Mesendoderm (in vitro differentiated cells): ENCODE measurements around the gene RFC3.

Experiments used
- DNase-seq: peaks from one replicate; pipeline ENCODE4 v3.0.0; 2013
- H2AK5ac ChIP-seq: 2 replicates; pipeline ENCODE4 v1.6.1; 2013; ENCODE audit warnings: low read length, inconsistent platforms
- H2BK120ac ChIP-seq: 2 replicates; pipeline ENCODE4 v1.6.1; 2013; ENCODE audit warnings: low read depth, mild to moderate bottlenecking, low read length, moderate library complexity, mixed read lengths
- H2BK15ac ChIP-seq: replicated peaks from 2 replicates; pipeline ENCODE4 v1.6.1; 2013; ENCODE audit warnings: low read depth, mild to moderate bottlenecking, moderate library complexity
- H2BK5ac ChIP-seq: 2 replicates; pipeline ENCODE4 v1.6.1; 2013; ENCODE audit warnings: low read length, inconsistent platforms
- H3K18ac ChIP-seq: 2 replicates; pipeline ENCODE4 v1.6.1; 2013; ENCODE audit warnings: mild to moderate bottlenecking, low read length, mixed read lengths
- H3K23ac ChIP-seq: one replicate; pipeline ENCODE4 v1.6.1; 2013; ENCODE audit warnings: low read length
- H3K27ac ChIP-seq: 2 replicates; pipeline ENCODE4 v1.5.1; 2013; ENCODE audit warnings: low read depth, mild to moderate bottlenecking, inconsistent platforms, low read length, moderate library complexity
- H3K27me3 ChIP-seq: 2 replicates; pipeline ENCODE4 v1.6.1; 2013; ENCODE audit warnings: low read length, control low read depth, mild to moderate bottlenecking, inconsistent platforms; ENCODE audit not compliant: insufficient read depth, poor library complexity
- H3K36me3 ChIP-seq: 2 replicates; pipeline ENCODE4 v1.6.1; 2013; ENCODE audit warnings: low read length, inconsistent platforms; ENCODE audit not compliant: control insufficient read depth, insufficient read depth
- H3K4ac ChIP-seq: one replicate; pipeline ENCODE4 v1.6.1; 2013; ENCODE audit warnings: low read depth, mild to moderate bottlenecking, low read length, moderate library complexity
- H3K4me1 ChIP-seq: 2 replicates; pipeline ENCODE4 v1.6.1; 2013; ENCODE audit warnings: low read depth, low read length, inconsistent platforms; ENCODE audit not compliant: control insufficient read depth
- H3K4me2 ChIP-seq: 2 replicates; pipeline ENCODE4 v1.6.1; 2013; ENCODE audit warnings: low read length
- H3K4me3 ChIP-seq: 2 replicates; pipeline ENCODE4 v1.5.1; 2013; ENCODE audit warnings: mild to moderate bottlenecking, low read length
- H3K56ac ChIP-seq: one replicate; pipeline ENCODE4 v1.6.1; 2013; ENCODE audit warnings: low read length
- H3K79me1 ChIP-seq: 2 replicates; pipeline ENCODE4 v1.6.1; 2013; ENCODE audit warnings: low read length, inconsistent platforms
- H3K79me2 ChIP-seq: 2 replicates; pipeline ENCODE4 v1.6.1; 2013; ENCODE audit warnings: mild to moderate bottlenecking, low read length; ENCODE audit not compliant: control insufficient read depth, insufficient read depth
- H3K9ac ChIP-seq: 2 replicates; pipeline ENCODE4 v1.6.1; 2013; ENCODE audit warnings: low read length, inconsistent platforms
- H4K5ac ChIP-seq: one replicate; pipeline ENCODE4 v1.6.1; 2013; ENCODE audit warnings: low read length
- H4K8ac ChIP-seq: one replicate; pipeline ENCODE4 v1.6.1; 2013; ENCODE audit warnings: low read depth, mild to moderate bottlenecking, control low read depth, low read length, moderate library complexity
- WGBS: extraction: QIAGEN DNeasy Blood & Tissue Kit; methylation state at CpG from one replicate; pipeline ENCODE4 v1.1.7; 2013; ENCODE audit warnings: low lambda C conversion rate, missing lambda C conversion rate; ENCODE audit not compliant: insufficient coverage; ENCODE audit errors: extremely low coverage; 5-methylcytosine and 5-hydroxymethylcytosine counted together

The RFC3 gene

GRCh38 chr13:33862016-33862415, 44.1 kb downstream of the RFC3 start:
- Histone ChIP-seq H2BK120ac (no peak overlapping the region), H4K8ac (no peak overlapping the region), H3K4ac (no peak overlapping the region), H3K27me3 (no peaks in the 10 kb centered on the region), H3K79me1 (no peaks in the 10 kb centered on the region), H4K5ac (no peak overlapping the region), H2BK15ac (no peak overlapping the region), H3K4me3 (no peak overlapping the region), H3K4me2 (no peak overlapping the region), H3K4me1 (no peaks in the 10 kb centered on the region), H2BK5ac (no peak overlapping the region), H3K23ac (no peak overlapping the region), H3K27ac (no peak overlapping the region), H3K9ac (no peak overlapping the region), H3K56ac (no peak overlapping the region), H3K79me2 (no peaks in the 10 kb centered on the region), H3K18ac (no peak overlapping the region), H3K36me3 (no peaks in the 10 kb centered on the region), H2AK5ac (no peak overlapping the region)
- no CpG with 5 or more reads among the region's 5 CpGs for WGBS
- no peak for DNase-seq

DNA sequence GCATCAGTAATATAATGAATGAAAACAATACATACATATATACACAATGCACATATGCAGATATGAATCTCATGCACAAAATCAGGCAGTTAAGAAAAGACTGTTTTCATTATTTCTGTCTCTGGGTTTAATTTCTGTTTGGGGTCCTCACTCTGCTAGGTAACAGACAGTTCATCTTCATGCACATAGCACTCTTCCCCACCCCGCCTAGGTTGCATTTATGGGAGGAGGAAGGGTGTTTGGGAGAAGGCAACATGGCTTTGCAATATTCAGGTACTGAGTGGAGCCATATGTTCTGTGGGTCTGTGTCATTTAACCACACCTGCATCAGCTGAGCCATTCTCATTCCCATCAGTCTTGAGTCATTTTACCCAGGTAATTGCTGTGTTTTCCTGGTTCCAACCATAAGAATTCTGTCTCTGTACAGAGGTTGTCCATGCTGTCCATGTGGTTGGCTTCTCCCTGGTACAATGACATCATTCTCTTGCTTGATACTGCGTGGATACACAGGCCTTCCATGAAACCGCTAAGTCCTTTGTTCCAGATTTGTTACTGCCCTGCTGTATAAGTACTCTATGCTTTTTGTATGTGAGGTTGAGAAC, 45.3 kb downstream of the RFC3 start:
- no peak for DNase-seq
- no peak overlapping the region for H2BK5ac ChIP-seq
- no peak overlapping the region for H3K56ac ChIP-seq
- WGBS = no CpG with 5 or more reads among the region's 3 CpGs
- no peaks in the 10 kb centered on the region for H3K4me1 ChIP-seq
- H3K79me1 ChIP-seq = no peaks in the 10 kb centered on the region
- H3K4ac ChIP-seq = no peak overlapping the region
- no peak overlapping the region for H3K27ac ChIP-seq
- no peak overlapping the region for H3K4me2 ChIP-seq
- no peak overlapping the region for H3K18ac ChIP-seq
- H2AK5ac ChIP-seq = no peak overlapping the region
- H3K36me3 ChIP-seq = no peaks in the 10 kb centered on the region
- H3K4me3 ChIP-seq = no peak overlapping the region
- H2BK15ac ChIP-seq = no peak overlapping the region
- H4K5ac ChIP-seq = no peak overlapping the region
- no peaks in the 10 kb centered on the region for H3K79me2 ChIP-seq
- H2BK120ac ChIP-seq = no peak overlapping the region
- H3K27me3 ChIP-seq = no peaks in the 10 kb centered on the region
- H4K8ac ChIP-seq = no peak overlapping the region
- no peak overlapping the region for H3K23ac ChIP-seq
- no peak overlapping the region for H3K9ac ChIP-seq

DNA sequence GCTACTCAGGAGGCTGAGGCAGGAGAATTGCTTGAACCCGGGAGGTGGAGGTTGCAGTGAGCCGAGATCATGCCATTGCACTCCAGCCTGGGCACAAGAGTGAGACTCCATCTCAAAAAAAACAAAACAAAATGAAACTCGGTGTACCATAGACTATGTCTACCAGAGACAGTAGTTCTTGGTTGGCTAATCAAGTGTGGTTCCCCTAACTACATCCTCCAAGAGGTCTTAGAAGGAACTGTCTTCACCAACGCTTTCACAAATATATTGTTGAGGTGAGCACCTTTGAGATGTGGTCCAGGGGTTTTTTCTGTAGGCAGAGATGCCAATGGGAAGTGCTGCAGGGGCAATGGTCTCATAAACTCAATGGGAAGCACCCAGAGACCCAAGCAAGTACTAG, 48.0 kb downstream of the RFC3 start:
- Histone ChIP-seq H3K4me3 (no peak overlapping the region), H3K27me3 (no peaks in the 10 kb centered on the region), H3K4ac (no peak overlapping the region), H3K18ac (no peak overlapping the region), H3K23ac (no peak overlapping the region), H3K79me2 (no peaks in the 10 kb centered on the region), H2AK5ac (no peak overlapping the region), H2BK5ac (no peak overlapping the region), H3K79me1 (no peaks in the 10 kb centered on the region), H2BK120ac (no peak overlapping the region), H4K8ac (no peak overlapping the region), H2BK15ac (no peak overlapping the region), H3K27ac (no peak overlapping the region), H3K36me3 (no peaks in the 10 kb centered on the region), H3K4me2 (no peak overlapping the region), H3K4me1 (no peaks in the 10 kb centered on the region), H3K9ac (no peak overlapping the region), H3K56ac (no peak overlapping the region), H4K5ac (no peak overlapping the region)
- DNase-seq = no peak
- no CpG with 5 or more reads among the region's 4 CpGs for WGBS

DNA sequence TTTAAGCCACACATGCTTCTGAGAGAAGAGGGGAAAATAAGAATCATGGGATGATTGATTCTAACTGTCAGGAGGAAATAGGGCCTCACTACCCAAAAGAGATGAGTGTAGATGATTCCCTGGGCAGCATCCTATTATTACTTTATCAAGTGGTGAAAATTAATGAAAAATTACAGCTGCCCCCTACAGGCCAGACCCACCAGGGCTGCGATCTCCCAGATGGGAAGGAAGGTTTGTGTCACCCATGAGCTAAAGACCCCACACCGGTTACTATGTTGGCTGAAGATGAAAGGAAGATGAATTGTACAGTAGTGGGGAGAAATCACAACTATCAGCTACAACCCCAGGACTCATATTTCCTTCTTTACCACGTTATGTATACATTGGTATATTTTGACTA, 49.5 kb downstream of the RFC3 start:
- H2BK120ac ChIP-seq = no peak overlapping the region
- H2BK15ac ChIP-seq = no peak overlapping the region
- no peak overlapping the region for H4K5ac ChIP-seq
- H3K79me1 ChIP-seq = no peaks in the 10 kb centered on the region
- H4K8ac ChIP-seq = no peak overlapping the region
- WGBS = no CpG with 5 or more reads among the region's 3 CpGs
- DNase-seq = no peak
- H3K4me3 ChIP-seq = no peak overlapping the region
- no peak overlapping the region for H3K27ac ChIP-seq
- H3K4me2 ChIP-seq = no peak overlapping the region
- no peak overlapping the region for H3K4ac ChIP-seq
- no peaks in the 10 kb centered on the region for H3K27me3 ChIP-seq
- H3K56ac ChIP-seq = no peak overlapping the region
- no peaks in the 10 kb centered on the region for H3K36me3 ChIP-seq
- H3K9ac ChIP-seq = no peak overlapping the region
- no peak overlapping the region for H3K23ac ChIP-seq
- no peak overlapping the region for H2AK5ac ChIP-seq
- H3K79me2 ChIP-seq = no peaks in the 10 kb centered on the region
- H3K18ac ChIP-seq = no peak overlapping the region
- no peak overlapping the region for H2BK5ac ChIP-seq
- no peaks in the 10 kb centered on the region for H3K4me1 ChIP-seq

GRCh38 chr13:33868343-33868994, 50.5 kb downstream of the RFC3 start:
- H3K4me2 ChIP-seq = no peak overlapping the region
- no peaks in the 10 kb centered on the region for H3K79me2 ChIP-seq
- H3K27ac ChIP-seq = no peak overlapping the region
- no peak overlapping the region for H4K5ac ChIP-seq
- H2BK120ac ChIP-seq = no peak overlapping the region
- H2BK5ac ChIP-seq = no peak overlapping the region
- no peak overlapping the region for H3K18ac ChIP-seq
- DNase-seq = no peak
- H2BK15ac ChIP-seq = no peak overlapping the region
- H3K36me3 ChIP-seq = no peaks in the 10 kb centered on the region
- no peak overlapping the region for H3K23ac ChIP-seq
- H3K4me1 ChIP-seq = no peaks in the 10 kb centered on the region
- H3K4me3 ChIP-seq = no peak overlapping the region
- no CpG with 5 or more reads among the region's 3 CpGs for WGBS
- H3K9ac ChIP-seq = no peak overlapping the region
- H3K27me3 ChIP-seq = no peaks in the 10 kb centered on the region
- H2AK5ac ChIP-seq = no peak overlapping the region
- H3K56ac ChIP-seq = no peak overlapping the region
- no peak overlapping the region for H4K8ac ChIP-seq
- H3K79me1 ChIP-seq = no peaks in the 10 kb centered on the region
- H3K4ac ChIP-seq = no peak overlapping the region

DNA sequence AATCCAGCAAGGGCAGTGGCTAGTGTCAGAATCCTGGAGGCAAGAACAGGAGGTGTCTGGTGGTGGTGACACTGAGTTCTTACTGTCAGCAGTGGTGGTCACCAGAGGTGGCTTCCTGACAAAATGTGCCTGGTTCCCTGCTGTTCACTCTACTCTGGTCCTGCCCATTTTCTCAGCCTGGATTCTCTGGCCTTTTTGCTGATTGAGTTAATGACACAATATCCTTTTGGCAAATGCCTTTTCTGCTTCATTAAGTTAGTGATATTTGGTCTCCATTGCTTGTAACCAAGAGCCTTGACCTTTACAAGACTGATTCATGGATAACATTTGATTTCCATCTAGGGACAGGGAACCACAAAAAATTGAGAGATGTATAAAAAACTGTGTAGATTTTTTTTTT, 51.1 kb downstream of the RFC3 start:
- Histone ChIP-seq H2BK15ac (no peak overlapping the region), H2BK120ac (no peak overlapping the region), H4K8ac (no peak overlapping the region), H3K23ac (no peak overlapping the region), H3K4me2 (no peak overlapping the region), H3K18ac (no peak overlapping the region), H3K9ac (no peak overlapping the region), H3K27me3 (no peaks in the 10 kb centered on the region), H3K79me2 (no peaks in the 10 kb centered on the region), H2BK5ac (no peak overlapping the region), H4K5ac (no peak overlapping the region), H3K27ac (no peak overlapping the region), H2AK5ac (no peak overlapping the region), H3K56ac (no peak overlapping the region), H3K79me1 (no peaks in the 10 kb centered on the region), H3K4me3 (no peak overlapping the region), H3K4ac (no peak overlapping the region), H3K36me3 (no peaks in the 10 kb centered on the region), H3K4me1 (no peaks in the 10 kb centered on the region)
- peak; percentile 27 for DNase-seq
